ENCODE data around the gene SLC6A18.

DNA sequence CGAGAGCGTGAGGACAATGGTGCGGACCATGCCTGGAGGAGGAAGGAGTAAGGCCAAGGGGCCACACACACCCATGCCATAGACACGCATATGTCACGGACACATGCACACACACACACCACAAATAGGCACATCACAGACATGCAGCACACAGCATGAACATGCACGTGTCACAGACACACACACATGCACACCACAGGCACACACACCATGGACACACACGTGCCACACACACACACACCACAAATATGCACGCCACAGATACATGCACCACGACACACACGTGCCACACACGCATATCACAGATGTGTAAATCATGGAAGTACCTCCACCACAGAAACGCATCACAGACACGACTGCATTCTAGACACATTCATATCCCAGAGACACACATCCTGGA lies 53.0 kb downstream of the SLC6A18 start:
- TF ChIP-seq, protein P1, sequence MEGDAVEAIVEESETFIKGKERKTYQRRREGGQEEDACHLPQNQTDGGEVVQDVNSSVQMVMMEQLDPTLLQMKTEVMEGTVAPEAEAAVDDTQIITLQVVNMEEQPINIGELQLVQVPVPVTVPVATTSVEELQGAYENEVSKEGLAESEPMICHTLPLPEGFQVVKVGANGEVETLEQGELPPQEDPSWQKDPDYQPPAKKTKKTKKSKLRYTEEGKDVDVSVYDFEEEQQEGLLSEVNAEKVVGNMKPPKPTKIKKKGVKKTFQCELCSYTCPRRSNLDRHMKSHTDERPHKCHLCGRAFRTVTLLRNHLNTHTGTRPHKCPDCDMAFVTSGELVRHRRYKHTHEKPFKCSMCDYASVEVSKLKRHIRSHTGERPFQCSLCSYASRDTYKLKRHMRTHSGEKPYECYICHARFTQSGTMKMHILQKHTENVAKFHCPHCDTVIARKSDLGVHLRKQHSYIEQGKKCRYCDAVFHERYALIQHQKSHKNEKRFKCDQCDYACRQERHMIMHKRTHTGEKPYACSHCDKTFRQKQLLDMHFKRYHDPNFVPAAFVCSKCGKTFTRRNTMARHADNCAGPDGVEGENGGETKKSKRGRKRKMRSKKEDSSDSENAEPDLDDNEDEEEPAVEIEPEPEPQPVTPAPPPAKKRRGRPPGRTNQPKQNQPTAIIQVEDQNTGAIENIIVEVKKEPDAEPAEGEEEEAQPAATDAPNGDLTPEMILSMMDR (conservative IDR thresholded peaks at IDR 0.05) = no peak
- TF ChIP-seq ZFX (IDR thresholded peaks at IDR 0.05) = no peak
